Lower leg skin (tissue), 4 donors: Measurements from ENCODE around the gene GLIS2. TPM values are rescaled to one million over a fixed set of nuclear protein-coding genes. Genes with fewer than 3 reads are reported as not detected.

Experiments
- DNase-seq, 2 donors: peaks; one replicate each; pipeline ENCODE4 v3.0.0-alpha.2; 2019; ENCODE audit warnings: low spot score in 2 of 2
- H3K4me3 ChIP-seq: fragments of 200-600 bp; sonication (generic); 2 replicates; pipeline ENCODE4 v1.5.1; 2017; ENCODE audit warnings: mild to moderate bottlenecking, low read depth; ENCODE audit not compliant: poor library complexity, severe bottlenecking
- POLR2A ChIP-seq, 2 donors: fragments of 450-650 bp; IDR thresholded peaks; one replicate each; pipeline ENCODE4 v1.6.1; 2016 to 2017; ENCODE audit warnings: antibody characterized with exemption in 2 of 2, mild to moderate bottlenecking in 1 of 2, moderate library complexity in 1 of 2
- WGBS, 2 donors: methylation state at CpG; one replicate each; pipeline ENCODE4 v1.1.5; 2018; 5-methylcytosine and 5-hydroxymethylcytosine counted together
- intact Hi-C: fragments of 100-400 bp; cut with DNase I; formaldehyde crosslinking; loops from one replicate; pipeline ENCODE4 v1.15.0; 2023; ENCODE audit warnings: low total_unique reads
- total RNA-seq, 4 donors: library from RNA; depleted of rRNA; stranded (reverse); fragments of >200 nt; gene quantifications; one replicate each; pipeline ENCODE4 v1.1.0, GENCODE V29; 2016
- TF ChIP-seq, protein P1 (sequence below), 3 donors: fragments of 450-650 bp; IDR thresholded peaks; one replicate each; pipeline ENCODE4 v1.5.1; 2016; ENCODE audit warnings: antibody characterized with exemption in 3 of 3, mild to moderate bottlenecking in 3 of 3, moderate library complexity in 2 of 3

The GLIS2 gene
- total RNA-seq, 4 donors from 2014 or later: 1.3 to 2.6 (median 2.2) TPM

DNA sequence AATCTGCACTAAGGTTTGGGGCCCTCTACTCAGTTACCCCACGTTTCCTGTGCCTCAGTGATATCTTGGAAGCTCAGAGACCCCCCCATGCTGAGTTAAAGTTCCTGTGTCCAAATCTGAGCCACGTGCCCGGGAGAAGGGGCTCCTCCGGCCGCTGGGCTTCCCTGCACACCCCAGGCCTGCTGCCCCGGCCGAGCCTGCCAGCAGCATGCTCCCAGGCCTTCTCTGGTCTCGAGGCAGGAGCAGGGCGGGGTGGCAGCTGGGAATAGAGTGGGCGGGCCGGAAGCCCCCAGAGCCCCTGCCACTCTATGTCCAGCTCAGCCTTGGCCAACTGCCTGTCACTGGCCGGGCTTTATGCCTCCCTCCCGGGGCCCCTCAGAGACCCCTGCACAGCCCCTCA lies 50.1 kb downstream of the GLIS2 start:
- intact Hi-C loops: no loop called here
- no peak for TF ChIP-seq POLR2A (IDR thresholded peaks at IDR 0.05)
- TF ChIP-seq, protein P1, sequence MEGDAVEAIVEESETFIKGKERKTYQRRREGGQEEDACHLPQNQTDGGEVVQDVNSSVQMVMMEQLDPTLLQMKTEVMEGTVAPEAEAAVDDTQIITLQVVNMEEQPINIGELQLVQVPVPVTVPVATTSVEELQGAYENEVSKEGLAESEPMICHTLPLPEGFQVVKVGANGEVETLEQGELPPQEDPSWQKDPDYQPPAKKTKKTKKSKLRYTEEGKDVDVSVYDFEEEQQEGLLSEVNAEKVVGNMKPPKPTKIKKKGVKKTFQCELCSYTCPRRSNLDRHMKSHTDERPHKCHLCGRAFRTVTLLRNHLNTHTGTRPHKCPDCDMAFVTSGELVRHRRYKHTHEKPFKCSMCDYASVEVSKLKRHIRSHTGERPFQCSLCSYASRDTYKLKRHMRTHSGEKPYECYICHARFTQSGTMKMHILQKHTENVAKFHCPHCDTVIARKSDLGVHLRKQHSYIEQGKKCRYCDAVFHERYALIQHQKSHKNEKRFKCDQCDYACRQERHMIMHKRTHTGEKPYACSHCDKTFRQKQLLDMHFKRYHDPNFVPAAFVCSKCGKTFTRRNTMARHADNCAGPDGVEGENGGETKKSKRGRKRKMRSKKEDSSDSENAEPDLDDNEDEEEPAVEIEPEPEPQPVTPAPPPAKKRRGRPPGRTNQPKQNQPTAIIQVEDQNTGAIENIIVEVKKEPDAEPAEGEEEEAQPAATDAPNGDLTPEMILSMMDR (IDR thresholded peaks at IDR 0.05): no peak
- WGBS, 2 donors: 94 to 96% methylated on average over 13 of the region's 13 CpGs

DNA sequence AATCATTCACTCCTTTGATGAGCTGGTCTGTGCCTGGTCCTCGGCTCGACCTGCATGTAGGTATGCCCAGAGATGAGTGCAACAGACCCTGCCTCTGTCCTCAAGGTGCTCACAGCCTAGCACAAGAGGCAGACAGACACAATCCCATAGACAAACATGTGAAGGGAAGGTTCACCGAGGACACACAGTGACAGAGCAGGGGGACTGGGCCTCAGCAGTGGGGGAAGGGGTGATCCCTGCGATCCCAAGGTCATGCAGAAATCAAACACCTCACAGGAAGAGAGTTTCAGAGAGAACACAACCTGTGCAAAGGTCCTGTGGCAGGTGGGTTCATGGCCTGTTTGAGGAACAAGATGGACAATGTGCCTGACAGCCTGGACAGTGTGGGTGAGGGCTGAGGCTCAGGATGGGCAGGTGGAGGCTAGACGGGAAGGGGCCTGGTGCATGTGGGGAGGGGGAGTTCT lies 51.6 kb downstream of the GLIS2 start:
- DNase-seq: no peak
- WGBS, 2 donors: 94 to 99% methylated on average over 5 of the region's 5 CpGs
- H3K4me3 ChIP-seq: no peak overlapping the region
- no peak for TF ChIP-seq POLR2A (IDR thresholded peaks at IDR 0.05)
- TF ChIP-seq, protein P1 (IDR thresholded peaks at IDR 0.05): no peak
- intact Hi-C loops: no loop called here

More for the DNA sequence above, 50.1 kb downstream of the GLIS2 start:
- DNase-seq: no peak
- H3K4me3 ChIP-seq: no peak overlapping the region

DNA sequence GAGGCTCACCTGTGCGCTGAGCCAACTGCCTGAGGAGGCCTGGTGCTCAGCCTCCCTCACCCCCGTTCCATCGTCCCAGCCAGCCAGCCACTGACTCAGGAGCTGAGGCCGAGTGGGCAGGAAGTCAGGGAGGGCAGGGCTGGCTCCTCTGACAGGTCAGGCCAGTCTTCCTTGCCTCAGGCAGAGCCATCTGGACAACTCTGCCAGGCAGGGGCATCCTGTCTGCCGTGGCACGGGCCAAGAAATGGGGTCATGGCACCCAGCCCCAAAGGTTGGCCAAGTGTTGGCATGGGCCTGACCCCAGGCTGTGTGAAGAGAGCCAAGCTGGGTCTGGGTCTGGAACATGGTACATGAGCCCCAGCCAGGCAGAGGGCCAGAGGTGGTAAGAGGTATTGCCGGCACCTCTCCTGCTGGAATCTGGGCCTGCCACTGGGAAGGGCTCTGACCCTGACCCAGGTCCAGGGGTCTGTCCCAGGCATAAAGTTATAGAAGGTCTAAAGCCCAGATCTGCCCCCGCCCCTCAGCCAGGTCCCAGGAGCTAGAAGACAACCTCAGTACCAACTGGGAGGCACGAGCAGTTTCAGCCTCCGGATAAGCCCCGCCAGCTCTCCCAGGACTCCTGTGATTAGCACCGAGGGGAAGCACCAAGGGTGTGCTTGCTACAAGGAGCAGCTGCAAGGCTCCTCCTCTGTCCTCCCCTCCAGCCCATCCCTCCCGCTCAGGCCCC lies 53.3 kb downstream of the GLIS2 start:
- WGBS, 2 donors: 66 to 80% methylated on average over 8 of the region's 13 CpGs
- no peak overlapping the region for H3K4me3 ChIP-seq
- DNase-seq: no peak
- TF ChIP-seq, protein P1 (IDR thresholded peaks at IDR 0.05): no peak
- TF ChIP-seq POLR2A (IDR thresholded peaks at IDR 0.05): no peak
- intact Hi-C loops: no loop called here

DNA sequence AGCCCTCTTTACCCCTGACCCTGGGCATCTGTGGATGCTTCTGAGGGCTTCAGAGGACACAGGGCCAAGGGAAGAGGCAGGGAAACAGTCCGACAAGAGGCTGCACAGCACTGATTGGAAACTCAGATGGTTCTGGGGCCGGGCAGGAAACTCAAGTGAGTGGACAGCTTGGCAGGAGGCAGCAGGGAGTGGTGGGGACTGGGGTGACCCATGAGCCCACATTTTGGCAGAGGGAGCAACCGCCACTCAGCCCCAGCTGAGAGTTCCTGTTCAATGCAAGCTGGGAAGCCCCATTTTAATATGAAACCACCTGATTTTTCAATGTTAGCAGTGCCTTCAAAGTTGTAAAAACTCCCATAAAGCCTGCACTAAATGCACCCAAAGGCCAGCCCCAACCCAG lies 54.3 kb downstream of the GLIS2 start:
- 76 to 92% methylated on average over 3 of the region's 3 CpGs for WGBS, 2 donors
- H3K4me3 ChIP-seq: no peak overlapping the region
- TF ChIP-seq POLR2A (IDR thresholded peaks at IDR 0.05): no peak
- TF ChIP-seq, protein P1 (IDR thresholded peaks at IDR 0.05): no peak
- intact Hi-C loops: loop anchor here (10.0 kb wide), 1 partner anchor 1135 kb away; no protein-coding TSS in a partner anchor
- DNase-seq: no peak

DNA sequence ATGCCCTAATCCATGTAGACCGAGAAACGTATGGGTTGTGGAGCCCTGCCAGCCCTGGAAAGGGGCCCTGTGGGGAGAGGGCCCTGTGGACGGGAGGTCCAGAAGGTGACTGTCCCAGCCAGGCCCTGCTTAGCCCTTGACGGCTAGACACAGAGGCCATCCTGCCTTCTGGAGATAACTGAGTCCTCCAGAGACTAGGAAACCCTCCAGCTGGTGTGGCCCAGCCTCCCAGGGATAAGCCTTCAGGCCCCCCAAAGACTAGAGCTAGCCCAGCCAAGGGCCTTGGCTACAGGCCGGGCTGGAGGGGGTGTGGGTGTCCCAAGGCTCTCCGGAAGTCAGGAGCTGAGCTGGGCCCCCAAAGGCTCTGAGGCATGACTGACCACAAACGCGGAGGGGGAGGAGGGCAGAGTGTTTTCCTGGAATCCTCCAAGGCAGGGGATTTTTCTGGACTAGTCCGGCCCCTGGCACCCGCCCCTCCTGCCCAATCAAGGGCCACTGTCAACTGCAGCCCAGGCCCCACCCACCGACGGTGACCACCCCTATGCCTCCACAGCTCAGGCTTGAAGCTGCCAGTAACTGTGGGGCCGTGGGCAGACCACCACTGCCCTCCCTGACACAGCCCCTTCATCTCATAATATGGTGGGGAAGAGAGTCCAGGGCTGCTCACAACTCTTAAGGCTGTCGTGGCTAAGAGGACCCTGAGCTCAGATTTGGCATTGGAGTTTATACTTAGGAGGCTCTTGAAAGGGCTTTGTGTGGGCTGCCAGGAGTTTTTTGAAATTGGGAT lies 54.9 kb downstream of the GLIS2 start:
- 60 to 74% methylated on average over 13 to 14 of the region's 14 CpGs for WGBS, 2 donors
- intact Hi-C loops: loop anchor here (10.0 kb wide), 1 partner anchor 1134 kb away; no protein-coding TSS in a partner anchor
- TF ChIP-seq, protein P1 (IDR thresholded peaks at IDR 0.05): no peak
- no peak for TF ChIP-seq POLR2A (IDR thresholded peaks at IDR 0.05)
- peak in 1 of 2 donors; percentile 93 for DNase-seq
- no peak overlapping the region for H3K4me3 ChIP-seq
